ENCODE results near the gene FNBP1.

The FNBP1 gene

GRCh38 chr9:130045725-130046450 lies 2.9 kb upstream of the FNBP1 start:
- no peak for DNase-seq (ENCODE audit: low read depth)

DNA sequence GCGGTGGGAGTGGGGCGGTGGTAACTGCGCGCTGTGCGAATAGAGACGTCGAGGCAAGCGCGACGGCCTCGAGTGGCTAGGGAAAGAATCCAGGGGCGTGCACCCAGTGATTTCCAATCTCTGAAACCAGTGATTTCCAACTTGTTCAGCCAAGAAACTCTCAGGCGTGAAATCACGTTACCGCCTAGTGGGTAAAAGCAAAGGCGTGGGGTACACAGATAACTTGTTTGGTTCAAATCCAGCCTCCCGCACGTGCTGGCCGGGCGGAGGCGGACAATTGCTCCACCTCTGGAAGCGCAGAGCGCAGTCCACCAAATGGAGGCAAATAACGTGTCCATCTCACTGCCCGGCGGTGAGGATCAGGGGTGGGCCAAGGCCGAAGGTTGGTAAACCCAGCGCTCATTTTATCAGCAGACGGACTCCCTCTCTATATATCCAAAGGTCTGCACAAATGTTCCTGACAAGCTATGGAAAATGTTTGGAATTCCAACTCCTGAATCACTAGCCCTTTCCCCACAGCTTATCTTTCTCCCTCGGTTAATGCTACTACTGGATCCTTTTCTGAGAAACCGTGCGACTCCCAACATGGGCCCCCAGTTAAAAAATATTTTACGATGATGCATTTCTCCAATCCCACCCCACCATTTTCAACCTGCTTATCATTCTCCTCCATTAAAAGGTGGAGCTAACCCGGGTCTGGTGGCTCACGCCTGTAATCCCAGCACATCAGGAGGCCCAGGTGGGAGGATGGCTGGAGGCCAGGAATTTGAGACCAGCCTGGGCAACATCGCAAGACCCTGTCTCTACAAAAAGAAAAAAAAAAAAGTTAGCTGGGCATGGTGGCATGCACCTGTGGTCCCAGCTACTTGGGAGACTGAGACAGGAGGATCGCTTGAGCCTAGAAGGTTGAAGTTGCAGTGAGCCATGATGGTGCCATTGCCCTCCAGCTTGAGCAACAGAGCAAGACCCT lies 950 bp upstream of the FNBP1 start:
- no peak for DNase-seq (ENCODE audit: low read depth)

DNA sequence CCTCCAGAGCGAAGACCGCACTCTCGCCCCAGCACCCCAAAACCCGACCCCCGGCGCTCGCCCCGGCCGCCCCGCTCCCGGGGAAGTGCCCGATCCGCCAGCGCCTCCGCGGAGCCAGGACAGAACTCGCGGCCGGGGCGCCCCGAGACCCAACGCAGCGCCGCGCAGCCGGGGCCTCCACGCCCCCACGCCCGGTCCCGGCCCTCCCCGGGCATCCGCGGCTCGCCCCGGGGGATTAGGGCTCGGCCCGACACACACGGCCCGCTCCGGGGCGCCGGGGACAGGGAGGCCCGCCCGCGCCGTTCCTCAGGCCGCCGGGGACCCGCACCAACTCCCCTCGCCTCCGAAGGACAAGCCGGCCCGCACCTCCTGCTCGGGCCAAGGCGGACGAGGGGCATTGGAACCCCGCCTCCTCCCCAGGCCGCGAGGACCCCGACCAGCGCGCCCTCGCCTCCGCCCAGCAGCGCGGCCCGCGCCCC lies 544 bp downstream of the FNBP1 start:
- DNase-seq (ENCODE audit: low read depth), result no peak

- DNase-seq (ENCODE audit: low read depth), result no peak
Observed at GRCh38 chr9:130041648-130042405, 1.2 kb downstream of the FNBP1 start.

GRCh38 chr9:130040984-130041647 lies 1.9 kb downstream of the FNBP1 start:
- no peak for DNase-seq (ENCODE audit: low read depth)

DNA sequence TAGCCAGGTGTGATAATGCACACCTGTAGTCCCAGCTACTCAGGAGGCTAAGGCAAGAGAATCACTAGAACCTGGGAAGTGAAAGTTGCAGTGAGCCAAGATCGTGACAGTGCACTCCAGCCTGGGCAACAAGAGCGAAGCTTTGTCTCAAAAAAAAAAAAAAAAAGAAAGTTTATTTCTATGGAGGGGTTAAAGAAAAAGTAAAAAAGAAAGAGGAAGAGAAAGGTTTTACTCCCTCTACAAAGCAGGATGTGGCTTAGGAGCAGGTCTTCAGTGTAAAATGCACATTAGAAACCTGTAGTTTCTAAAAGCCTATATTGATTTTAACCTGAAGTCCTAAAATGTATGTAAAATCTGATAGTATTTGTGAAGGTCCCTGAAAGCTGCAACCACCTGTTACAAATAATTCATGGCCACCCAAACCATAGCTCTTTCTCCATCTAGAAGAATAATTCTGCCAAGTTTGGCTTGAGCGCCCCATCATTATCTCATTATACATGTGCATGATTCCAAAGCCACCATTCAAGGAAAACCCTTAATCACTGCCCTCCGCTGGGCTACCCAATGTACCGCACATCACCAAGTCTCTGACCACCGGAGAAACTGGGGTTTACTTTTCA lies 3.4 kb downstream of the FNBP1 start:
- DNase-seq (ENCODE audit: low read depth), result no peak

- no peak for DNase-seq (ENCODE audit: low read depth)
Observed at GRCh38 chr9:130036099-130036498, 6.9 kb downstream of the FNBP1 start.

DNA sequence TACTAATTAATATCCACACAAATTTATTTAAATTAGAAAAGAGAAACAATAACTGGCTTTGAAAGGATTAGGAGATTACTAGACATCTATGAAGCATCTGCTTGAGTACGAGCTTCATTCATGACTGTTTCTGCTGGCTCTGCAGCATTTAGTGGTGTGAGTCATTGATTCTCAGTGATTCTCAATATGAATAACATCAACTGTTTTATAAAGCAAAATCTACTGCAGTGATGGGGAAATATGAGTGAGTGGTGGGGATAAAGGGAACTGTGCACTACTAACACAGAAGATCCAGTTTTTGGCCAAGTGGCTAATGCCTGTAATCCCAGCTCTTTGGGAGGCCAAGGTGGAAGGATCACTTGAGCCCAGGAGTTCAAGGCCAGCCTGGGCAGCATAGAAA lies 8.4 kb downstream of the FNBP1 start:
- DNase-seq (ENCODE audit: low read depth), result no peak

DNA sequence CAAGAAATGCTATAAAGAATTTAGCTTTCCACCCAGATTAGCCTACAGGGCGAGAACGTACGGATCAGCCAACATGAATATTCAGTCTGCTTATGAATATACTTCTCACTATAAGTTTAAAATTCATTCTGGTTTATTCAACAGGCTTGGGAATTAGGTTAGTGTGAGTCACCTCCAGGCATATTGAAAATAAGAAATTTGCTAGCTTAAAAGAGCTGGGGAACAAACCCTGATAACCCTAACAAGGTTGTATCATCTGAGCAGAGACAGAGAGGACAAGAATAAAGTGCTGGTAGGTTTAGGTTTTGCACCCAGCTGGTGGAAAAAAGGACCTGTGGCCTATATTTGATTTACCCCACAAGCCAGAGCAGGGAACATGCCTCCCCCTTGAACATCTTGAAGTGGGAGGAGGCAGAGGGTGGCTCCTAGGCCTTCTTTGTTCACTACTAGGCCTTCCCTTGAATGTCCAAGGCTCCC lies 12.3 kb downstream of the FNBP1 start:
- no peak for DNase-seq (ENCODE audit: low read depth)

- DNase-seq (ENCODE audit: low read depth), result no peak
Observed at GRCh38 chr9:130029223-130029973, 13.6 kb downstream of the FNBP1 start.

- DNase-seq (ENCODE audit: low read depth), result no peak
Observed at GRCh38 chr9:130028493-130029222, 14.3 kb downstream of the FNBP1 start.

DNA sequence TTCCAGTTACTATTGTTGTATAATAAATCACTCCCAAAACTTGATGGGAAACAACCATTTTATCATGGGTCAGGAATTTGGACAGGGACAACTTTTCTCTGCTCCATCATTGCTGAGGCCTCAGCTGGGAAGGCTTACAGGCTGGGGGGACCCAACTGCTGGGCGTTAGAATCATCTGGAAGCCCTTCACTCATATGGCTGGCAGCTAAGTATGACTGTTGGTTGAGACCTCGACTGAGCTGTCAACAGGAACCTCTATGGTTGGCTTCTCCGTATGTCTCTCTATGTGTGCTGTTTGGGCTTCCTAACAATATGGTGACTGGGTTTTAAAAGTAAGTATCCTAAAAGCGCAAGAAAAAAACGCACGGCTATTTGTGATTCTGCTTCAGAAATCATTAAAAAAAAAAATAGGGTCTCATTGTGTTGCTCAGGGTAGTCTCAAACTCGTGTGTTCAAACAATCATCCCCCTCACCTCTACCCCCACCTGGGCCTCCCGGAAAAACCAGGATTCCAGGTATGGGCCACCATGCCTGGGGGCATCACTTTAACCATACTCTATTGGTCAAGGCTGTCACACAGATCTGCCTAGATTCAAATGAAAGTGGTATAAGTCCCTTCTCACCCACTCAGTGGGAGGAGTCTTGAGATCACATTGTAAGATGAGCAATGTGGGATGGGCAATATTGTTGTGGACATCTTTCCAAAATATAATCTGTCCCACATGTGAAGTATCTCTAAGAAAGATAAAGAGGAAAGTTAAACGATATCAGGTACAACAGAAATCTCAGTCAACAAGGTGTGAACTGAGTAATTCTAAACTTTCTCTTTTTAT lies 15.2 kb downstream of the FNBP1 start:
- no peak for DNase-seq (ENCODE audit: low read depth)

DNA sequence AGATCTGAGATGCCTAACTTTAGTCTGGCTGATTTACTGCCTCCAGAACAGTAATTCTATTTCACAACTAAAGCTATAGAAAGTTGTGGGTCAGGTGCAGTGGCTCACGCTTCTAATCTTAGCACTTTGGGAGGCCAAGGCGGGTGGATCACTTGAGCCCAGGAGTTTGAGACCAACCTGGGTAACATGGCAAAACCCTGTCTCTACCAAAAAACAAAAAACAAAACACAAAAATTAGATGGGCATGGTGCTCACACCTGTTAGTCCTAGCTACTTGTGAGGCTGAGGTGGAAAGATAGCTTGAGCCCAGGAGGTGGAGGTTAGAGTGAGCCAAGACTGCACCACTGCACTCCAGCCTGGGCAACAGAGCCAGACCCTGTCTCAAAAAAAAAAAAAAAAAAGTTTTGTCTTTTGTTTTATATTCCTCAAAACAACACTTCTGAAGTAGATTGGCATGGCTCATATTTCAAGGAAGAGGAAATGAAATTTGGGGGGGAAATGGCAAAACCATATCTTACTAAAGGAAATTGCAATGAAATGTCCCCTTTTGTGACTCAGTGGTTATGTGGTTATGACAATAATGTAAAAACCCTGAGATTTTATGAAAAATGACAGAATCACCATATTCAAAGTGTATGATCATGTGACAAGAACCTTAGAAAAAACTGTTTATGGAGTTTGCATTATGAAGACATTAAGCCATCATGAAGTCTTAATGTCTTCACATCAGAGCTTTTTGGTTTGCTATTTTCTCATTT lies 16.2 kb downstream of the FNBP1 start:
- no peak for DNase-seq (ENCODE audit: low read depth)

DNA sequence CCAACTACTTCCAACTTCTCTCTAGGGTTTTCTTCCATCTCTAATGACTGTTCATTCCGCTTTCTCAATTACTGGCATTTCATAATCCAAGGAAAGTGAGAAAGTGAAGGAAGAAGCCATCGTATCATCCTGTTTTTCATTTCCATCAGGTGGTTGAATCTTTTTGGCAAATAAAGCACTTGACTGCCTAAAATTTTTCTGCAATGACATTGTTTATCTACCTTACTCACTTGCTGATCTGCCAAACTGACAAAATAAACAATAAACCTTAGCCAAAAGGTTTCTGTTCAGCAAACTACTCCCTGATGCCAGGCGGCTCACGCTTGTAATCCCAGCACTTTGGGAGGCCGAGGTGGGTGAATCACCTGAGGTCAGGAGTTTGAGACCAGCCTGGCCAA lies 18.4 kb downstream of the FNBP1 start:
- DNase-seq (ENCODE audit: low read depth), result no peak

DNA sequence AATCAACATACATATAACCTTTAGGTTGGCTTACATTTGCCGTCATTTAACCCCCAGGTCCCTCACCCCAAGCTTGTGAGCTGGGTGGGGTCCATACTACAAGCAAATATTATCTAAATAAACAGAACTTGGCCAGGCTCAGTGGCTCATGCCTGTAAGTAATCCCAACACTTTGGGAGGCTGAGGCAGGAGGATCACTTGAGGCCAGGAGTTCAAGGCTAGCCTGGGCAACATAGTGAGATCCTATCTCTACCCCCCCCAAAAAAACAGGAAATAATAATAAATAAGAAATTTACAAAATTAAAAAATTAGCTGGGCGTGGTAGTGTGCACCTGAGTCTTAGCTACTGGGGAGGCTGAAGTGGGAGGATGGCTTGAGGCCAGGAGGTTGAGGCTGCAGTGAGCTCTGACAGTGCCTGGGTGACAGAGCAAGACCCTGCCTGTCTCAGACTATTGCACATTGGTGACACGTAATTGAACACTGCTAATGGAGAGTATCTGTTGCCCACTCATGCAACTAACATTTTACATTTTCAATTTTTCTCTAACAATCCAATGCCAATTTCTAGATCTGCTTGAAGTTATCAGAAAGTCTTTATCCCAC lies 18.9 kb downstream of the FNBP1 start:
- DNase-seq (ENCODE audit: low read depth), result no peak

DNA sequence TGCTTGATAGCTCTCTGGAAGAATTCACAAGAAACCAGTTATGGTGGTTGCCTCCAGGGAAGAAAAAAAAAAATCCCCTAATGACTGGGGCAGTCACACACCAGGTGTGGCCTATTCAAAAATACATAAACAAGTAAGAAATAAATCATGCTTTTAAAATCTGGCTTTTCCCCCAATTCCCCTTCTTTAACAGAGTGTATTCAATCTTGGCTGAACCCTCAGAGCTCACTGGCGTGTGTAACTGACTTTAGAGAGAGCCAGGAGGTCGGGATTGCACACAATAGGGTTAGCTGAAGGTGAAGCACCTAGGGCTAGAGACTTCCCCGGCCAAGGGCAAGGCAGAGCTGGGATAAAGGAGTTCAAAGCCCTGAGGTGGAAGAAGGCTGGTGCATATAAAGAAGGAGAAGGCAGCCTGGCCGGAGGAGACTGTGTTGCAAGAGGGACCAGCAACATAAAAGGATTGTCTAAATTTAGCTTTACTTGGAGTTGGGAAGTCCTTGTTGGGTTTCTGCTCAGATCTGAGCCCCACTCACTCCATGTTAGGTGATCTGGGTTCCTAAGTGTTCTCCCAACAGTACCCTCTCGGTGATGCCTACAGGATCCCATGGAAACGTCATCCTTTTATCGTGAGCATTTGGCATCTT lies 19.7 kb downstream of the FNBP1 start:
- no peak for DNase-seq (ENCODE audit: low read depth)

GRCh38 chr9:130022566-130023143 lies 20.3 kb downstream of the FNBP1 start:
- no peak for DNase-seq (ENCODE audit: low read depth)
